ENCODE results near the gene DMD.

The DMD gene

DNA sequence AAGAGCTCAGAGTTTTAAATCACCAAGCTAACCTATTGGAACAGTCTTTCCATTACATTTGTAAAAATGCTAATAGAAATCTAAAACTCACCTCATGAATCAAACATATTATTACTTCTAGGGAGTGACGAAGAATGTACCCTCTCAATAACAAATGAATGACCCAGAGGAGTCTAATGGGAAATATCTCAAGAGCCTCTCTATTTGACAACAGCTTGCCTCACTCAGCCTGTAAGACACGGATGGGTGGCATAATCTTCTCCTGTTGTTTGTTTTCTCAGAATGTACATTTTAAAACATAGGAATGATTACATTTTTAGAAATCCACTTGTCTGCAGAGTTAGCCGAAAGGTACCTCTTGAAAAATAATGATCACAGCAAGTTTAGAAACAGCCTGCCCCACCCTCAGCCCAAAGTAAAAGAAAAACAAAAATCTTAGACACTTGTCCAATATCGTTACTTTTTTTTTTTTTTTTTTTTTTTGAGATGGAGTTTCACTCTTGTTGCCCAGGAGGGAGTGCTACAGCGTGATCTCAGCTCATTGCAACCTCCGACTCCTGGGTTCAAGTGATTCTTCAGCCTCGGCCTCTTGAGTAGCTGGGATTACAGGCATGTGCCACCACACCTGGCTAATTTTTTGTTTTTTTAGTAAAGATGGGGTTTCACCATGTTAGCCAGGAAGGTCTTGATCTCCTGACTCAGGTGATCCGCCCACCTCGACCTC, 1955.9 kb downstream of the DMD start:
- DNase-seq = no peak

DNA sequence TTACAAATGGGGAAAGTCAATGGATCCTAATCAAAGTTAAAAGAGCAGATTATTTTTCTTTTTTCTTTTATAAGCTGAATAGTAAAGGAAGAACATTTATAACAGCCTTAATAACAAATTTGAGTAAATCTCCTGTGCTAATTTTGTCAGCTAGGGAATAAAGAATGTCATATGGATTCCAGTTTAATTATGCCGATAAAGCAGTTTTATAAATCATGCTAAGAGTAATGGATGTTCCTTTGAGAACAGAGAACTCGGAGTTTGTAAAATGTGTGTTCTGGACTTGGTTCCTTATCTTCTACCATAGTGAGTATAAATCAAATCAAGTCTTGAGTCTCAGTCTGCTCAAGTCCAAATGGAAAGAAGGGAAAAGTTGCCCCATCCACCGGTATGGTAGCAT, 1959.2 kb downstream of the DMD start:
- no peak for DNase-seq

DNA sequence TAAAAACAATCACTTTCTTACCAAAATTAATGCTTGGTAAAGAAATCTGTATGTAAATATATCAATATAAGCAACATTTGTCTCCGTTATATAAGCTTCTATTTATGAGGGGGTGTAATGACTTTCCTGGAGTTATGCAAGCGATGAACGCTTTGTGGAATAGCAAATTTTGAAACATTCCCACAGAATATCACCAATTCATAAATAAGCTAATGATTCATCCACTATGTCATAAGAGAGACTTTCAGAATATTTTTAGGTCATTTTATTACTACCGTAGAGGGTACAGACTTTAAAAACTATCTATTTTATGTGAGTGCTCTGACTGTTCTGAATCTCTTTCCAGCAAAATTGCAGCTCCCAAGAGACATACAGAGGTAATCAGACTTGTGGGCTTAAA, 1960.0 kb downstream of the DMD start:
- DNase-seq = no peak

DNA sequence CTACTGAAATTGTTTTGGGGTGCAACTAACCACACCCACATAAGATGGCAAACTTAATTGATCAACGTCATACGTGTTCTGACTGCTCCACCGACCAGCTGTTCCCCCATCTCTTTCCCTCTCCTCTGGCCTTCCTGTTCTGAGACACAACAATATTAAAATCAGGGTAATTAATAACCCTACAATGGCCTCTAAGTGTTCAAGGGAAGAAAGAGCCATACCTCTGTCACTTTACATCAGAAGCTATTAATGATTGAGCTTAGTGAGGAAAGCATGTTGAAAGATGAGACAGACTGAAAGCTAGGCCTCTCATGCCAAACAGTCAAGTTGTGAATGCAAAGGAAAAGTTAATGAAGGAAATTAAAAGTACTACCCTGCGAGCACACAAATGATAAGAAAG, 1965.6 kb downstream of the DMD start:
- no peak for DNase-seq

DNA sequence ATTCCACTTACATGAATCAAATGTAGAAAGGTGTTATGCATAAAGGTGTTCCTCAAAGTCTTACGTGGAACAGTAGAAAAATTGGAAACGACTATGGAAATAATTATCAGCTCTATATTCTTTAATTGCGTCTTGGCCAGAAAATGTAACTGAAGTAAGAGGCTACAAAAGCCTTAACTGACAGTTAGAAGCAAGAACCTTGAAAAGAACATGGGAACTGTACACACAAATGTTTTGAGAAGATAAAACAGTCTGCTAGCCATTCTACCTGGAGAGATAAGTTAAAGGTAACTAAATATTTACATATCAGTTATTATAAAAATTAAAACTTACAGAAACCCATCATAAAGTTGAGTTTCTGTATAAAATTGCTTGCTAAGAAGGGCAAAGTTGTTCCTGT, 1967.5 kb downstream of the DMD start:
- DNase-seq = no peak

DNA sequence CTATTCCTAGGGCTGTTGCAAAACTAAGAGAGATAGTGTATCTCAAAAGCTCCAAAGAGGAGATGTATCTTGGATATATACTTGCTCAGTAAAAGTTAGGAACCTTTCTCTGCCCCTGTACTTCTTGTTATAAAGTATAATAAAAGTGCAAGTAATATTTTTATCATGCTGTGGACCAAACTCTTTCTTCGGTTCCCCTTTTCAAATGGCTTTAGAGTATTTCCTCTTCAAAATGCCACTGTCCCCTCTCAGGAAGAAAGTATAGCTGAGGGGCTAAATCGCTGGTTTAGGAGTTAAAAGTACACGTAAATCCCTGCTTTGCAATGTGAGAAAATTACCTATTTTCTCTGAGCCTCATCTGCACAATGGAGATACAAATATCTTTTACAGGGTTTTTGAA, 1970.4 kb downstream of the DMD start:
- DNase-seq = no peak

DNA sequence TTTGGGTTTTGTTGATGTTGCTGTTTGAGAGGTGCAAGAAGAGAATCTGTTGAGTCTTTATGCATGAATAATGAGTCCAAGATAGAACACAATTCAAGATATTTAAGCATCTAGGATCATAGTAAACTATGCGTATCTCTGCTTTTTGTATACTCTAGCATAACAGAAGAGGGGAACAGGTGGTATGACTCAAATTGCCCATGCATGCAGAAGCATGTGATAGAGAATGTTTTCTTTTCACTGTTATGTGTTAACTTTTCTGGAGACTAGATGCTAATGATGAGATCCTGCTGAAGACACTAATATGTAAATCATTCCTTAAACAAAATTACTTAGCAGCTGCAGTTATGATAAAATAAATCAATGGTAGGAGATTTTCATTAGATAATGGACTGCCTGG, 1974.2 kb downstream of the DMD start:
- DNase-seq = no peak

DNA sequence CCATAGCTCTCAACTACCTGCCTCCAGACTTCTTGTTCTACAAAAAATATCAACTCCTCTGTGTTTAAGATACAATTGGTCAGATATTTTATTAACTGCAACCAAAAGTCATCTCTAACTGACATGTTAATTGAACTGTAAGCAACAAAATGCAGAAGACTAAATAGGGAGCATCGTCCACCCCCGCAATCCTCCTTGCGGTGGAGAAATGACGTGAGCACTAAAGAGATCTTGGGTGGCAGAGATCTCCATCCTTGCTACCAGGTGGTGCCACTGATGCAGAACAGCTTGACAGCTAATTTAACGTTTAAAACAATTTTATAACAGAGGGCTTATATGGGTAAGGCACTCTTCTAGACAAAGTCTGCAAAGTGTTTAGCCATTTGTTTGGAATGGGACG, 1975.1 kb downstream of the DMD start:
- no peak for DNase-seq

DNA sequence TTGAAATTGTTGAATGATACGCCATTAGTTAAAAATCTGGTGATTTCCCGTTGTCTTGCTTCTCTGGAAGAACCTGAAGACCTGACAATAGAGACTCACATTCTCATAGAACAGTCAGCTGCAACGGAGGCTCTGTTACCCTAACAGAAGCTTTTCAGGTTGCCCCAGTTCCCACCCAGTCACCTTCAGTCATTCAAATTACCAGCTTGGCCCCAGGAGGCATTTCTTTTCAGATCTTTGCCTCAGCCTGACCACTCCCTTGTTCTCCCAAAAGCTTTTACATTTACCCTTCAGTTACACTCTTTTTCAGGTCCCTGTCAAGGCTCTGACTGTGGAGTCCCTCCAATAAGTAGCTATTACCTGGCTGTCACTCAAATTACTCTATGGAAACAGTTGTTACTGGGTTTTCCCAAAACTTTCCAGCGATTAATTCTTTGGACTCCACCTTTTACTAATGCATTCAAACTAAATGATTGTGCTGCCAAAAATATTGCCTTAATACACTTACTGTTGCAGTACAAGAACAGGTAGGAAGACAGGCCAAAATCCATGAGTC, 1977.3 kb downstream of the DMD start:
- DNase-seq = no peak

DNA sequence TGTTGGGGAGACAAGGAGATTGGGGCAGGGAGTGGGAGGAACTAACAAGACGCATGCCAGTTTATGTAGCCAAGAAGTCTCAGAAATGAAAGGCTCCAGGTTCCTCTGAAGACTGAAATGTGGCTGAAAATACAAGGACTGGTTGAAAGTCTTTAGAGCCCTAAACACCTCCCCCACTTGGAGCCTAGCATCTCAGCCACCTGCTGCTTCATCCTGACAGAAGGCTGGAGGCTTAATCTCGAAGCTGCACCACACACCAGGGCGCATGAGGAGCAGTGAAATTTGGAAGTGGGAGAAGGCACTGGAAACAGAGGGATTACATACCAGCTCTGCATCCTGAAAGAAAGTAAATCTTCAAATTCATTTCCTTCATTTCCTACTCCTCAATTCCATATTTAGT, 1978.8 kb downstream of the DMD start:
- no peak for DNase-seq

DNA sequence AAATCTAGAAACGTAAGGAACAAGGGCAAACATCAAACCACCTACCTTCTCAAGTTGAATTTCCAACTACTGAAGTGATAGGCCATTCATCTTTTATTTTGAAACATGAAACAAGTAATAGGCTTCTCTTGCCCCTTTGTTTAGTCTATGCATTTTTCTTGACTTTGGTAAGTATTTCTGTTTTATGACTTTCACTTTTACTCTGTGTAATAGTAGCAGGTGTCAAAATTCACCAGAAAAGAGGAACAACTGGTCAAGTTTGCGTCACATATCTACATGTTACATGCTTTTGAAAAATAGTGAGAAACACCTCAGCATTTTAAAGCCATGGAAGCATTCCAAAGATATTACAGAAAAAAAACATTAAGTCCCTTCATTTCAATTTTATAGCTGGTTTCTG, 1982.4 kb downstream of the DMD start:
- DNase-seq = no peak

DNA sequence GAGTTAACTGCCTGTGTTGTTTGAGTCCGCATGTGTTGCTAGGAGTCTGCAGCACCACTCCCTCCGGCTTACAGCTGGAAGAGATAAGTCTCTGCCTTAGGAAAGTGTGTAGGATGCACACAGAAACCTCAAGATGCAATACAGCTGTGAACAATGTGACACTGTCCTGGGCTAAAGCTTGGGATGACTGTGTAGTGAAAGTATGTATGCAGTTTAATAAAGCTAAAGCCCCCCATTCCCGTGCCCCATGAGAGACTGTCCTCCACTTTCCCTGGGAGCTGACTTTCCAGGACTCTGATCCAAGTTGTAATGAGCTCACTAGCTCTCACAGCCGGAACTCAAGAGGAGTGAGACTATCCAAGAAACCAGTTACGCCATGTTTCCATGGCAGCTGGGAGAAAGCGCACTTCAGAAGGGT, 1982.9 kb downstream of the DMD start:
- DNase-seq = no peak

DNA sequence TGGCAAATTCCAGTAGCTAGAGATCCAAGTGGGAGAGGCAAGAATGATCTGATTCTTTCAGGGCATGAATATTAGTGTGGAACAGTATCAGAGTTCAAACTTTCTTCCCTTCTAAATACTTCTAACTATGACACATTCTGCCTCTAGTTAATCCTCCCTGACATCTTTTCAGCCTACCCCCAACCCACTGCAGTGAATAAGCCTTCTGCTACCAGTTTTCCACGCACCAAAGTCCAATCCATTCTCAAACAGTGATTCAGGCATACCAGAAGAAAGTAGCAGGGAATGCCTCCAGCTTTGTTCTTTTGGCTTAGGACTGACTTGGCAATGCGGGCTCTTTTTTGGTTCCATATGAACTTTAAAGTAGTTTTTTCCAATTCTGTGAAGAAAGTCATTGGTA, 1984.1 kb downstream of the DMD start:
- DNase-seq = no peak

DNA sequence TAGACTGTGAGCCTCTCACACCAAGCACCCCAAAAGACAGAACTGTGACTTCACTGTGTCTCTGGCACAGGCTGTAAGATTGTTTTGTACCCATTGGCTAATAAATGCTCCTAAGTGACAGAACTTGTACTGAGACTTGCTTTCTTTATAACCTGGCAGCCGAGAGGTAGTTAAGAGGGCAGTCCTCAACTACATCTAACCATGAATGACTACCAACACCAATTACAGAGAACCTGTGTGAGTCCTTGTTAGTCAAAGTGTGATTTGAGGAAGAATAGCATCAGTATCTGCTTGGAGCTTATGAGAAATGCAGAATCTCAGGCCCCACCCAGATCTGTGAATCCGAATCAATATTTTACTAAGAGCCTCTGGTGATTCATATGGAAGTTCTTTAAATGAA, 1985.5 kb downstream of the DMD start:
- no peak for DNase-seq

DNA sequence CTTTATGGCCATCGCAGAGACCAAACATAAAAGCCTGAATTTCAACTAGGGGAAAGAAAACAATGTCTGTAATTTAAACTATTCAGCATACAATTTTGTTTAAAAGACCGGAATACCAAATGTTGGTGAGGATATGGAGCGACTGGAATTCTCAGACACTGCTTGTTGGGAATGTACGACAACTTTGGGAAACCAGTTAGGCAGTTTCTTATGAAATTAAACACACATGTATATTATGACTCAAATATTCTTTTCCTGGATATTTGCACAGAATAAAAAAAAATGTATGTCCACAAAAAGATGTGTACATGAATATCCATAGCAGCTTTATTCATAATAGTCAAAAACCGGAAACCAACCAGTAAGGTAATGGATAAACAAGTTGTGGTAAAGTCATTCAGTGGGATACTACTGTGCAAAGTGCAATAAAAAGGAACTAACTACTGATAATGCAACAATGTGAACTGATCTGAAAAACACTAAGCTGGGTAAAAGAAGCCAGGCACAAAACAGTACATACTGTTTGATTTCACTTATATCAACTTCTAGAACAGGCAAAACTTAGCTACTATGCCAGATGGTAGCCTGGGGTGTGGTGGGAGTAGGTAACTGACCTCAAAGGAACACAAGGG, 1986.9 kb downstream of the DMD start:
- DNase-seq = no peak

DNA sequence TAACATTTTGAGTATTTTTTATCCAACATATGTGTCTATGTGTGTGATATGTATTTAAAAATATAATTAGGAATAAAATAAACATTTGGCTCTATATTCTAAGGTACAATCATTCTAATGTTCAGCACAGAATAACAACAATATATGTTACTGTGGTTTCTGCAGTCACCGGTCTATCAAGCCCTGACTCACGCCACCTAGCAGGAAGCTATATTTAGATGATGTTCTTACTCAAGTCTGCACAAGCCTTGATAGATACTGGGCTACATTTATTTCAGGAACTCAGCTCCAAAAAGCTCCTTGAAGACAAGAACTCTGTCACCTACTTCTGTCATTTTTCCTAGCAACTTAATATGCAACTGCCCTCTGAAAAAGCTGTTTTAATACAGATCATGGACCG, 1987.5 kb downstream of the DMD start:
- no peak for DNase-seq

DNA sequence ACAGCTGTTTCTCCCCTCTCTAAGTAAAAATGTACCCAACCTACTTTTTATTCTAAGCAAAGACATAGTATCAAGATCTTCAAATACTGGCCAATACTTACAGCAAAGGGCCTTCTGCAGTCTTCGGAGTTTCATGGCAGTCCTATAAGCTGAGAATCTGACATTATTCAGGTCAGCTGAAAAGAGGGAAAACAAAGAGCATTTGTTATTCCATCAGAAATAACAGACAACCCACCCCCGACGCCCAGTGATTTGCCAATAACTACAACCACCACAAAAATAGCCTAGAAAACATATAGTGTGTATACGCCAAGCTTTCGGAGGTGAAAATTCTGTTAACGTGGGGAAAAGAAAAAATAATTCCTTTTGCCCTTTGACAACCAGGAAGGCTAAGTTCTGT, 1988.4 kb downstream of the DMD start:
- DNase-seq = no peak

DNA sequence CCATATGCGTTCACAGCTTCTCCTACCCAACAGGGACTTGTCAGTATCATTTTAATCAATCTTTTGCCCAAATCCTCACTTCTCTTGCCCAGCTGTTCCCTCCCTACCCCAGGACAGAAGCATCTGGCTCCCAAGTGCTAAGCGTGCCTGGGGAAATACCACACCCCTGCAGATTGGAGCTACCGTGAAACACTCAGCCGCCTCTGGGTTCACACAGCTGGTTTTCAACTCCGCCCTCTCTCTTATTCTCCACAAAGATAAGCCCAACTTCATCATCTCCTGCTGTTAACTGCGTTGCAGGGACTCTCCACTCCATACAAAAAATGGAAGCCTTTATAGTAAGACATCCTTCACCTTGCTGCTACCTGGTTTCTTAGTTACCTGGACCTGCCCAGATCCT, 1992.2 kb downstream of the DMD start:
- no peak for DNase-seq

DNA sequence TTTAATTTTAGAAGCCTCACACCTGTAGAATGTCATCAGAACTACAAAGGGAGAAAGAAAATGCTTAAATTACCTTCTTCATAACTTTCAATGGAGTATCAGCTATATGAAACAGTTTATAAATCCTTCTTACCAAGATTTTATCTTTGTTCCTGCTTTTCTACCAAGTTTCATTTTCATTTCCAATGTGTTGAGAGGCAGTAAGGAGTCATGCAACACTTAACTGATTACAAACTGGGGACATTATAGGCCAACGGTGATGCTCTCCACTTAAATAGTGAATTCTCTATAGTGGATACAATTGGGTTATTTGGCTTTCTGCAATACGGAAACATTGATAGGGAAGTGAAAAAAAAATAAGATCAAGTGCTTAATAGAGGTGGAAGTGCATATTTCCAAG, 1994.3 kb downstream of the DMD start:
- no peak for DNase-seq

DNA sequence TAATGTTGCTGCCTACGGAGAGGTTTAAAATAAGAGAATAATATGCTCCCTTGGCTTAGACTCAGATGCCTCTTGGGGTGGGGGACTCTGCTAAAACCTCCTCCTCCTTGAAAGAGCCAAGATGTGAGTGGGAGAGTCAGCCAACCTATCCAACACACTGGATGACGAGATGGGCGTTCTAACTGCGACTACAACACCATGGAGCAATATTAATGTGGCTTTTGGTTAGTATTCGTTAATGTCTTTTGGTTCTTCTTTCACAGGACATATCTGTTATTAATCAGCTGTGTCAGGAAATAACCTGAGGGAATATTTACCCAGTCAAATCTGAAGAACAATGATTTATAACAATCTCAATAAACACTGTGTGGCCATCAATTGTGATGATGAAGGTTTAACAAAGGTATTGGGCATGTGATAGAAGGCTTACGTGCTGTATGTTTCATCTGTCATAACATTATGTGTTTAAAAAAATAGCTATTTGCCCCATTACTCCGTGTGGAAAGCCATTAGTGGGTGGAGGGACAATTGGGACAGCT, 1996.0 kb downstream of the DMD start:
- DNase-seq = no peak

DNA sequence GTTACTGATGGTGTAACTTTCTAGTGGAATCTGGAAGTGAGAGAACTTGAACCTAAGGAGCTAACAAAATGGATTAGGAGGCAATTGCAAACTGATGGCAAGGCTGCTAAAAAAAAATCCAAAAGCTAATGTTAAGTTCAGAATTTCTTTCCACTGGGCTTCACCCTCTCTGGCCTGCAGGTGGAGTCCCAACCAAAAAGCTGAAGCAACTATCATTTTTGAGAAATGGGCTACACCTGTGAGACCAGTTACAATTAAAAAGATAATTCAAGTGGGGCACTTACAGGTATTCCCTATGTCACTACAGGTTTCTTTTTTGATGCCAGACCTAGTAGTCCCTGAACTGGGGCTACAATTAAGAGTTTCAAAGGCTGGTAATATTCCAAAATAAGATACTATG, 1997.4 kb downstream of the DMD start:
- no peak for DNase-seq

DNA sequence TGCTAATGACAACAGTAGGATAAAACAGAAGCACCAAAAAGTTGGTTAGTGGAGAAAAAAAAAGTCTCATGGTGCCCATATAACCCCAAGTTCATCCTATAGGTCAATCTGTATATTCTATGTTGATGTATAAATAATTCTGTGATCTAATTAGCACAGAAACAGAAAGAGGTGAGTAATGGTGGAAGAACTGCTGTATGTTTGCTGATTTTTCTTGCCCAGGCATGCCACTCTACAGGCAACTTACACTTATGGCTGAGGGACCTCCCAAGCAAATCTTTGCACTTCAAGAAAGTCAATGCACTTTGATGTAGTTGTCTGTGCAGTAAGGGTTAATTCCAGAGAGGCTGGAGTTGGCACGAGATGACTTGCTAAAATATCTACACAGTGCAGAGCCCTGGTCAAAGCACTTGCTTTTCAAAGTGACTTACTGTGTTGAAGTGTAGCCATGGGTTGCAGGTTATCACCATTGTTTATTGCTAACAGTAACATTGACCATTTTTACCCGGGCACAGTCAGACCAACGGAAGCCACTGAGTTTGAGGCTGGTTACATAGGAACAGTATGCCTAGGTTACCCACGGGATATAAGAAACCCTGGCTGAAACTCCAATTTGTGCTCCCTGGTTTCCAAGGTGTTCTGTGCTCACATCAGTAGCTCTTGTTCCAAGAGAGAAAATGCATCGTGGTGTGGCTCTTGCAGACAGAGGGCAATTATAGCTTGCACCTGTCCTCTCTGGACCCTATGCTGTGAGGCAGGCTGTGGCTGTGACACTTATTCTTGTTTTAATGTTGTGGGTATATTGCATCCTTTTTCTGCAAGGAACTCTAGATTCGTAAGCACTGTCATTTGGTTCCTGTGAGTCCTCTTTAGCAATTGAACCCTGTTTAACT, 1998.2 kb downstream of the DMD start:
- DNase-seq = no peak

DNA sequence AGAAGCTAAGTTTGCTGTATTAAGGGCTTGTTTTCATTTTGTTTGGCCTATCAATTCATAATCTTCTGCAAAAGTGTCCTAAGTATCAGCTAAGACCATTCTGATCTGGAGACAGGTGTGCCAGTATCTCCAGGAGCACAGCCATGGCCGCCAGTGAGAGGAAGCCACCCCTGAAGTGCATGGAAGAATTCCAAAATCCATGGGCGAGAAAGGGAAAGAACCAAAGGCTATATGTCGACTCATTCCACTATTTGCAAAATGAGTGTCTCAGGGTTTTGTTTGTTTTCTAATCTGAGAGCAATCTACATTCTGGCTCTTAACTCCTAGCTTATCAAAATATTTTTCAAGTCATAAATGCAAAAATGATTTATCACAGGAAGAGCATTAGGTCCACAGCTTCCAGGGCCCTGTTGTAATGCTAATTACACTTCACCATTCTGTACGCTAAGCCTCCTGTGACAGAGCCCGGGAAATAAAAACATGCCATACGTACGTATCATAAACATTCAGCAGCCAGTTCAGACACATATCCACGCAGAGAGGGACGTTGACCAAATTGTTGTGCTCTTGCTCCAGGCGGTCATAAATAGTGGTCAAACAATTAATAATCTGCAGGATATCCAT, 2002.2 kb downstream of the DMD start:
- no peak for DNase-seq

Measured in stimulated activated CD4-positive, alpha-beta T cell treated with anti-CD3 and anti-CD28 coated beads, Interleukin-4, amount 100 ng/mL, for 1 hour (primary cell).